ENCODE results near the gene MED9. TPM values are rescaled to one million over a fixed set of nuclear protein-coding genes. Genes with fewer than 3 reads are reported as not detected.

Gene MED9
- total and polyA plus RNA-seq, 2 of the 8 experiments (the other 6 are each of a cell fraction or from before 2014, with no cell fraction given), result 15.8 to 19.7 TPM

DNA sequence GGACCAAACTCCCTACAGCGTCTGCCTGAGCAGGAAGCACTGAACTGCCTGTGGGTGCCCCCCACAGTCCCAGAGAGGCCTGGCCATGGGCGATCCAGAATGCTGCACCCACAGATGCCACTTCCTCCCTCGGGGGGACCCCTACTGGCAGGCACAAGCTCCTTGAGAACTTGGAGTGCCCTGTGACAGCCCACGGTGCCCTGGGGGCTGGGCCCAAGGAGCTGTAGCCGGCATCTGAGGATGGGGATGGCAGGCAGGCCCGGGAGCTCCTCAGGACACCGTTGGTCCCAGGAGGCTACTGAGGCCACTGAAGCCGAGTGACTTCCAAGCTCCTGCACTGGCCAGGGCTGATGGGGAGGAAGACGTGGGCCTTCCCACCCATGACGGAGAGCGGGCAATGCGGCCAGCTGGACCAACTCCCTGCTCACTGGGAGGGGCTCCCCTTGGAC, 34.5 kb downstream of the MED9 start (continued):
- TF ChIP-seq JUN (IDR thresholded peaks at IDR 0.05; ENCODE audit: low read depth, low read length) (no peak), CHD1 (IDR thresholded peaks at IDR 0.05; ENCODE audit: low read depth, low read length) (no peak), KDM4A (IDR thresholded peaks at IDR 0.05; ENCODE audit: low read depth, low read length, severe bottlenecking) (no peak)
